Activated T-cell treated with anti-CD3 and anti-CD28 coated beads, Interleukin-2, amount 50 U/mL, for 72 hours (primary cell): ENCODE measurements around the gene CYS1. TPM values are rescaled to one million over a fixed set of nuclear protein-coding genes. Genes with fewer than 3 reads are reported as not detected.
A peak's percentile ranks its signal among the peaks of the same experiment; 100 is the strongest.
"Not testable (repeated sequence)": the region's sequence is repeated elsewhere in the genome, so short reads cannot be mapped to it uniquely, and the experiment has no call there.

Experiments used
- ATAC-seq, 2 donors: fragments of 150-1000 bp; cut with Tn5 transposase; replicated peaks in 1 of 2; 2 replicates each; pipeline ENCODE4 v1.10.0; 2021; ENCODE audit warnings: moderate library complexity in 2 of 2, mild to moderate bottlenecking in 1 of 2
- DNase-seq, 2 donors: peaks; one replicate each; pipeline ENCODE4 v3.0.0; 2021 to 2022; ENCODE audit warnings: mixed read lengths in 1 of 2
- H3K27ac Mint-ChIP-seq: one replicate; pipeline ENCODE4 v1.8.0; 2022; ENCODE audit warnings: mild to moderate bottlenecking, moderate library complexity, mixed read lengths
- H3K27me3 Mint-ChIP-seq: one replicate; pipeline ENCODE4 v1.8.0; 2022; ENCODE audit warnings: low read depth, mixed read lengths
- H3K36me3 Mint-ChIP-seq, 2 donors: one replicate each; pipeline ENCODE4 v1.8.0; 2022; ENCODE audit warnings: mixed read lengths in 2 of 2, mild to moderate bottlenecking in 1 of 2; ENCODE audit not compliant: insufficient read depth in 2 of 2
- H3K4me1 Mint-ChIP-seq: one replicate; pipeline ENCODE4 v1.8.0; 2022; ENCODE audit warnings: low read depth, mixed read lengths
- H3K4me3 Mint-ChIP-seq, 2 donors: one replicate each; pipeline ENCODE4 v1.8.0; 2022; ENCODE audit warnings: mild to moderate bottlenecking in 2 of 2, mixed read lengths in 2 of 2, moderate library complexity in 2 of 2
- H3K9me3 Mint-ChIP-seq, 2 donors: one replicate each; pipeline ENCODE4 v1.8.0; 2022; ENCODE audit warnings: mixed read lengths in 2 of 2
- total RNA-seq, 2 donors: library from RNA; stranded (reverse); gene quantifications; one replicate each; pipeline ENCODE4 v1.2.3, GENCODE V29; 2022

Gene CYS1
- total RNA-seq, 2 donors from 2014 or later, result 0.46 to 0.81 TPM

GRCh38 chr2:10036095-10036884 is 43.9 kb downstream of the CYS1 start:
- no peaks in the 10 kb centered on the region for H3K36me3 Mint-ChIP-seq
- H3K9me3 Mint-ChIP-seq, result no peaks in the 10 kb centered on the region
- no peak overlapping the region for H3K27ac Mint-ChIP-seq
- no peak overlapping the region for H3K4me3 Mint-ChIP-seq
- peak; percentile 61 to 70 for DNase-seq
- H3K27me3 Mint-ChIP-seq, result peaks cover 8% of the 10 kb centered on the region
- peaks cover 18% of the 10 kb centered on the region for H3K4me1 Mint-ChIP-seq
- peak; percentile 88 to 93 for ATAC-seq

- Mint-ChIP-seq H3K4me1 (peaks cover 18% of the 10 kb centered on the region), H3K4me3 (no peak overlapping the region), H3K27ac (no peak overlapping the region), H3K9me3 (no peaks in the 10 kb centered on the region), H3K27me3 (peaks cover 2% of the 10 kb centered on the region), H3K36me3 (no peaks in the 10 kb centered on the region)
- DNase-seq, result no peak
- no peak for ATAC-seq
Observed at GRCh38 chr2:10035633-10036032, 44.6 kb downstream of the CYS1 start.

- Mint-ChIP-seq H3K4me3 (no peak overlapping the region), H3K27me3 (no peaks in the 10 kb centered on the region), H3K27ac (no peak overlapping the region), H3K9me3 (no peaks in the 10 kb centered on the region), H3K4me1 (peaks cover 22% of the 10 kb centered on the region), H3K36me3 (no peaks in the 10 kb centered on the region)
- no peak for DNase-seq
- ATAC-seq, result no peak
Observed at GRCh38 chr2:10035053-10035422, 45.2 kb downstream of the CYS1 start.

- H3K36me3 Mint-ChIP-seq, result no peaks in the 10 kb centered on the region
- no peaks in the 10 kb centered on the region for H3K9me3 Mint-ChIP-seq
- DNase-seq (no peak), ATAC-seq (no peak)
- peaks cover 27% of the 10 kb centered on the region for H3K4me1 Mint-ChIP-seq
- no peak overlapping the region for H3K4me3 Mint-ChIP-seq
- H3K27ac Mint-ChIP-seq, result no peak overlapping the region
- H3K27me3 Mint-ChIP-seq, result no peaks in the 10 kb centered on the region
Observed at GRCh38 chr2:10034333-10035052, 45.7 kb downstream of the CYS1 start.

GRCh38 chr2:10033251-10034006 is 46.8 kb downstream of the CYS1 start:
- Mint-ChIP-seq H3K27me3 (no peaks in the 10 kb centered on the region), H3K36me3 (no peaks in the 10 kb centered on the region), H3K4me1 (peaks cover 38% of the 10 kb centered on the region), H3K4me3 (no peak overlapping the region), H3K27ac (no peak overlapping the region), H3K9me3 (no peaks in the 10 kb centered on the region)
- no peak for ATAC-seq
- no peak for DNase-seq

- Mint-ChIP-seq H3K9me3 (no peaks in the 10 kb centered on the region), H3K27ac (no peak overlapping the region), H3K36me3 (no peaks in the 10 kb centered on the region), H3K4me3 (no peak overlapping the region), H3K27me3 (no peaks in the 10 kb centered on the region), H3K4me1 (peaks cover 40% of the 10 kb centered on the region)
- DNase-seq (no peak), ATAC-seq (no peak)
Observed at GRCh38 chr2:10032746-10033105, 47.5 kb downstream of the CYS1 start.

GRCh38 chr2:10031886-10032745 is 48.1 kb downstream of the CYS1 start:
- Mint-ChIP-seq H3K27ac (no peak overlapping the region), H3K4me1 (peaks cover 40% of the 10 kb centered on the region)
- ATAC-seq, result no peak

GRCh38 chr2:10030798-10031197 is 49.4 kb downstream of the CYS1 start:
- ATAC-seq, H3K27ac Mint-ChIP-seq: not testable (repeated sequence)

More at GRCh38 chr2:10031886-10032745, 48.1 kb downstream of the CYS1 start:
- no peaks in the 10 kb centered on the region for H3K9me3 Mint-ChIP-seq
- no peak overlapping the region for H3K4me3 Mint-ChIP-seq
- H3K36me3 Mint-ChIP-seq, result no peaks in the 10 kb centered on the region
- no peak for DNase-seq
- H3K27me3 Mint-ChIP-seq, result no peaks in the 10 kb centered on the region

GRCh38 chr2:10030311-10030736 is 49.9 kb downstream of the CYS1 start:
- no peak for DNase-seq
- H3K36me3 Mint-ChIP-seq, result no peaks in the 10 kb centered on the region
- no peaks in the 10 kb centered on the region for H3K9me3 Mint-ChIP-seq
- no peak overlapping the region for H3K27ac Mint-ChIP-seq
- no peak for ATAC-seq
- H3K27me3 Mint-ChIP-seq, result no peaks in the 10 kb centered on the region
- H3K4me3 Mint-ChIP-seq, result peak overlapping the region in 1 of 2 donors; percentile 42
- peaks cover 29% of the 10 kb centered on the region for H3K4me1 Mint-ChIP-seq

More at GRCh38 chr2:10030798-10031197, 49.4 kb downstream of the CYS1 start:
- H3K4me1 Mint-ChIP-seq, result peaks cover 34% of the 10 kb centered on the region
- not testable (repeated sequence) for DNase-seq, H3K4me3 Mint-ChIP-seq, H3K27me3 Mint-ChIP-seq, H3K9me3 Mint-ChIP-seq, H3K36me3 Mint-ChIP-seq

GRCh38 chr2:10029875-10030223 is 50.4 kb downstream of the CYS1 start:
- H3K27me3 Mint-ChIP-seq, result no peaks in the 10 kb centered on the region
- H3K4me3 Mint-ChIP-seq, result peak overlapping the region; percentile 42 to 62
- ATAC-seq (no peak), DNase-seq (no peak)
- no peaks in the 10 kb centered on the region for H3K9me3 Mint-ChIP-seq
- H3K27ac Mint-ChIP-seq, result peak overlapping the region; percentile 40
- H3K36me3 Mint-ChIP-seq, result no peaks in the 10 kb centered on the region
- H3K4me1 Mint-ChIP-seq, result peaks cover 24% of the 10 kb centered on the region

- H3K36me3 Mint-ChIP-seq, result no peaks in the 10 kb centered on the region
- no peaks in the 10 kb centered on the region for H3K27me3 Mint-ChIP-seq
- peak overlapping the region; percentile 42 to 62 for H3K4me3 Mint-ChIP-seq
- H3K27ac Mint-ChIP-seq, result peak overlapping the region; percentile 40
- peaks cover 22% of the 10 kb centered on the region for H3K4me1 Mint-ChIP-seq
- H3K9me3 Mint-ChIP-seq, result no peaks in the 10 kb centered on the region
- DNase-seq (peak; percentile 59 to 69), ATAC-seq (peak; percentile 88 to 96)
Observed at GRCh38 chr2:10028988-10029874, 51.0 kb downstream of the CYS1 start.
